ENCODE results near the gene SND1.

Gene SND1

DNA sequence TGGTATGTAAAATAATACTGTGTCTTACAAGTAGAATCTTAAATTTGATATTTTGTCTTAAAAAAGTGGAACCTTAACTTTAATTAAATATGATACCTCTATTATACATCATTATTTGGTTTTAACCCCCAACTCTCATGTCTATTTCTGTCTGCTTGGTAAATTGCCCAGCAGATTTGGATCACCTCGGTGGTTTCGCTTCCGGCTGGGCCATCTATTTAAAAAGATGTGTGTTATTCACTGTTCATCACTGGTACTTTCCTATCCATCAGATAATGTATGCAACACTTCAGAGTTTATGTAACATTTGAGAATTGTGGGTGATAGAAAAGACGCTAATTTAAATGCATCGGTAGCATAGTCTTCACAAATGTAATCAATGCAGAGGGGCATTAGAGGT, 119.7 kb downstream of the SND1 start:
- Histone ChIP-seq H3K27me3 (ENCODE audit: low read length) (no peaks in the 10 kb centered on the region), H3K9me2 (replicated peaks; ENCODE audit: insufficient read depth, low read length) (no peaks in the 10 kb centered on the region), H3K4me2 (ENCODE audit: low read depth, low read length, poor library complexity, severe bottlenecking) (no peak overlapping the region), H3K9ac (ENCODE audit: low read length) (no peak overlapping the region), H4K20me1 (ENCODE audit: low read depth, low read length) (no peaks in the 10 kb centered on the region), H3K27ac (ENCODE audit: low read depth, low read length) (no peak overlapping the region), H3K36me3 (ENCODE audit: low read length) (no peaks in the 10 kb centered on the region), H3K9me3 (ENCODE audit: insufficient read depth, low read length) (no peaks in the 10 kb centered on the region), H2AFZ (ENCODE audit: low read depth, low read length, severe bottlenecking) (no peak overlapping the region), H3K4me3 (ENCODE audit: insufficient read depth, low read length, poor library complexity, severe bottlenecking) (no peak overlapping the region), H3F3A (ENCODE audit: insufficient read depth) (no peaks in the 10 kb centered on the region), H3K79me2 (ENCODE audit: insufficient read depth, low read length) (peaks cover 32% of the 10 kb centered on the region)
- TF ChIP-seq CTCF (IDR thresholded peaks at IDR 0.05; ENCODE audit: insufficient read depth, low read length, poor library complexity, severe bottlenecking) (no peak), EZH2phosphoT487 (conservative IDR thresholded peaks at IDR 0.05; ENCODE audit: low read length) (no peak)

DNA sequence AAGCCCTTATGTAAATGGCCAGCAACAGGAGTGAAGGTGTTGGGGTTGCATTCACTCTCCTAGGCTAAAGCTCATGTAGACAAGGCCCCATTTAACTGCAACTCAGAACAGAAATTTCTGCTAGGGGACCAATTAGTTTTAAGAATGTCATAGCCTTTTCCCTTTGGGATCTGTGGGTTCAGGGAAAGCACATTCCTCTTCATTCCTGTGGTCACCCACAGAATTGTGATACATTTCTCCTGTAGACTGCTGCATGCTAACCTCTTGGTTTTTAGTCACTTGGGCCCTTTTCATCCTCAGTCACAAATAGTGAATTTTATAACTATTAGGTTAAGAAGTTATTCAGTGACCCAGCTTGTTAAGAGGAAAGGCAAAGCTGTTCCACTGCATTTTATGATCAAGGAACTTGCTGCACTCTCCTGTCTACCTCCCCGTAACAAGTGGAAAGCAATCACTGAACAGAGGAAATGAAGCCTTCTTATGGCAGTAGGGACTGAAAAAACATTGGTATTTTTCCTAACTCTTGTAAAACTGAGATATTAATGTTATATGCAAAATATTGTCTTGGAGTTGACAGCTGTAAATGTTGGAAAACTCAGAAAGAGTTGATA, 124.9 kb downstream of the SND1 start:
- Histone ChIP-seq H3K79me2 (ENCODE audit: insufficient read depth, low read length) (peaks cover 23% of the 10 kb centered on the region; the same call in 1 of the 2 replicates), H4K20me1 (ENCODE audit: low read depth, low read length) (peaks cover 2% of the 10 kb centered on the region), H3K4me2 (ENCODE audit: low read depth, low read length, poor library complexity, severe bottlenecking) (no peak overlapping the region), H3K9me2 (replicated peaks; ENCODE audit: insufficient read depth, low read length) (no peaks in the 10 kb centered on the region), H3K27ac (ENCODE audit: low read depth, low read length) (no peak overlapping the region), H3K27me3 (ENCODE audit: low read length) (no peaks in the 10 kb centered on the region), H3F3A (ENCODE audit: insufficient read depth) (no peaks in the 10 kb centered on the region), H3K36me3 (ENCODE audit: low read length) (no peaks in the 10 kb centered on the region), H3K4me3 (ENCODE audit: insufficient read depth, low read length, poor library complexity, severe bottlenecking) (no peak overlapping the region), H3K9ac (ENCODE audit: low read length) (no peak overlapping the region), H2AFZ (ENCODE audit: low read depth, low read length, severe bottlenecking) (no peak overlapping the region), H3K9me3 (ENCODE audit: insufficient read depth, low read length) (no peaks in the 10 kb centered on the region)
- TF ChIP-seq CTCF (IDR thresholded peaks at IDR 0.05; ENCODE audit: insufficient read depth, low read length, poor library complexity, severe bottlenecking), result no peak
- no peak for TF ChIP-seq EZH2phosphoT487 (conservative IDR thresholded peaks at IDR 0.05; ENCODE audit: low read length)

DNA sequence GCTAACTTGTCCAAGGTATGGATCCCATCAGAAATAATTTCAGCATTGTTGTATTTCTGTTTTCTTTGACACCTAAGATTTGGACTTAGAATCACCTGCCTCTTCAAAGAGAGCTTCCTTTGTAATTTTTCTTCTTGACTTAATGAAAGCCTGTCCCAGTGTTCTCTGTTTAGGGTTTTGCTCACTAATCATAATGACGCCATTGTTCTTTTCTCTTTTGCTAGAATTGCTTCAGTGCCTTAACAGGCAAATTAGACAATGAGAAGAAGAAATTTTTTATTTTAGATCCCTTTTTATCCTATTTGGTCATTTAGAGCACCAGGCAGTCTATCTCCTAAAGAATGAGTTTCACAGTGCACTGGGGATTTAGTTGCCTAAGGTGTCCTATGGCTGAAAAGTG, 128.5 kb downstream of the SND1 start:
- Histone ChIP-seq H3K27ac (ENCODE audit: low read depth, low read length) (no peak overlapping the region), H3K4me2 (ENCODE audit: low read depth, low read length, poor library complexity, severe bottlenecking) (no peak overlapping the region), H3K36me3 (ENCODE audit: low read length) (no peaks in the 10 kb centered on the region), H3F3A (ENCODE audit: insufficient read depth) (no peaks in the 10 kb centered on the region), H3K4me3 (ENCODE audit: insufficient read depth, low read length, poor library complexity, severe bottlenecking) (no peak overlapping the region), H3K9ac (ENCODE audit: low read length) (no peak overlapping the region), H4K20me1 (ENCODE audit: low read depth, low read length) (peaks cover 2% of the 10 kb centered on the region), H3K79me2 (ENCODE audit: insufficient read depth, low read length) (peaks cover 44% of the 10 kb centered on the region; the same call in 1 of the 2 replicates), H3K9me3 (ENCODE audit: insufficient read depth, low read length) (no peaks in the 10 kb centered on the region), H2AFZ (ENCODE audit: low read depth, low read length, severe bottlenecking) (no peak overlapping the region), H3K27me3 (ENCODE audit: low read length) (no peaks in the 10 kb centered on the region), H3K9me2 (replicated peaks; ENCODE audit: insufficient read depth, low read length) (no peaks in the 10 kb centered on the region)
- TF ChIP-seq CTCF (IDR thresholded peaks at IDR 0.05; ENCODE audit: insufficient read depth, low read length, poor library complexity, severe bottlenecking) (no peak), EZH2phosphoT487 (conservative IDR thresholded peaks at IDR 0.05; ENCODE audit: low read length) (no peak)

Data from SU-DHL-6 (cell line).